CD4-positive, alpha-beta T cell treated with Interleukin-12 subunit alpha and Interleukin-12 subunit beta, for 1 hour (primary cell): Measurements from ENCODE around the gene CFAP210.
"Not testable (repeated sequence)": the region's sequence is repeated elsewhere in the genome, so short reads cannot be mapped to it uniquely, and the experiment has no call there.

Experiments used
- DNase-seq: peaks from one replicate; pipeline ENCODE4 v3.0.0-alpha.2; 2020

Gene CFAP210

DNA sequence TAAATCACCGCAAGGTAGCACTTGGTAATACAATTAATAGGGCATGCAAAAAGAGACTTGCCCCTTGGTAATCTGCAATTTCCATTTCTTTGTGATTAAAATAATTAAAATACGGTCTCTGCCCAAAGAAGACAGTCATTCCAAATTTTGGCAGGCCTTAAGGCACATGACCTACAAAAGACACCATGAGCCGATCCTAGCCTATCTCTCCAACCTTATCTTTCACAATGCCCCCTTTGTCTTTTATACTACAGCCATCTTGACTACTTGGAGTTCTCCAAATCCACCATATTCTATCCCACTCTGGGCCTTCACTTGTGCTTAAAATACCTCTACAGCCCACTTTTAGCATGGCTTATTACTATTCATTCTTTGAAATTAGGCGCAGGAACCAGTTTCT is 23.3 kb downstream of the CFAP210 start:
- DNase-seq, result no peak

DNA sequence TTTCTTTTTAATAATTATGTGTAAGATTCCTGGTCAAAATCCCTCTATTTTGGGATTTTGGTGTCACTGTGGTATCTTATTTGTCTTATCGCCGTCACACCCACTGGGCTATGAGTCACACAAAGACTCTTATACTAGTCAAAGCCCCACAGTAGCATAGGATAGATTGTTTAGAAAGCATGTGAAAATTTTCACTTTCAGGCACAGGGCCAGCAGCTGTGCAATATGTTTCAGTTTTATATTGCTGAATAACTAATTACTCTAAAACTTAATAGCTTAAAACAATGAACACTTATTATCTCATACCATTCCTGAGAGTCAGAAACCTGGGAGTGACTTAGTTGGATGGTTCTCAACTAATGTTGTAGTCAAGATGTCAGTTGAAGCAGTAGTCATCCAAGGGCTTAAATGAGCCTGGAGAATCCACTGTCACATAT is 24.0 kb downstream of the CFAP210 start:
- no peak for DNase-seq

DNA sequence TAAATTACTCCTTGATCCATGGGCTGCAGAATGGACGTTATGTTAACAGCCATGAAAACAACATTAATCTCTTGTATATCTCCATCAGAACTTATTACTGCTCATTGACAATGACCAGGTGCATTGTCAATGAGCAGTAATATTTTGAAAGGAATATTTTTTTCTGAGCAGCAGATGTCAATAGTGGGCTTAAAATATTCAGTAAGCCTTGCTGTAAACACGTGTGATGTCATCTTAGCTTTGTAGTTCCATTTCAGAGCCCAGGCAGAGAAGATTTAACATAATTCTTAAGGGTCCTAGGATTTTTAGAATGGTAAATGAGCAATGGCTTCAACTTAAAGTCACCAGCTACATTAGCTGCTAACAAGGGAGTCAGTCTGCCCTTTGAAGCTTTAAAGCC is 26.6 kb downstream of the CFAP210 start:
- no peak for DNase-seq

DNA sequence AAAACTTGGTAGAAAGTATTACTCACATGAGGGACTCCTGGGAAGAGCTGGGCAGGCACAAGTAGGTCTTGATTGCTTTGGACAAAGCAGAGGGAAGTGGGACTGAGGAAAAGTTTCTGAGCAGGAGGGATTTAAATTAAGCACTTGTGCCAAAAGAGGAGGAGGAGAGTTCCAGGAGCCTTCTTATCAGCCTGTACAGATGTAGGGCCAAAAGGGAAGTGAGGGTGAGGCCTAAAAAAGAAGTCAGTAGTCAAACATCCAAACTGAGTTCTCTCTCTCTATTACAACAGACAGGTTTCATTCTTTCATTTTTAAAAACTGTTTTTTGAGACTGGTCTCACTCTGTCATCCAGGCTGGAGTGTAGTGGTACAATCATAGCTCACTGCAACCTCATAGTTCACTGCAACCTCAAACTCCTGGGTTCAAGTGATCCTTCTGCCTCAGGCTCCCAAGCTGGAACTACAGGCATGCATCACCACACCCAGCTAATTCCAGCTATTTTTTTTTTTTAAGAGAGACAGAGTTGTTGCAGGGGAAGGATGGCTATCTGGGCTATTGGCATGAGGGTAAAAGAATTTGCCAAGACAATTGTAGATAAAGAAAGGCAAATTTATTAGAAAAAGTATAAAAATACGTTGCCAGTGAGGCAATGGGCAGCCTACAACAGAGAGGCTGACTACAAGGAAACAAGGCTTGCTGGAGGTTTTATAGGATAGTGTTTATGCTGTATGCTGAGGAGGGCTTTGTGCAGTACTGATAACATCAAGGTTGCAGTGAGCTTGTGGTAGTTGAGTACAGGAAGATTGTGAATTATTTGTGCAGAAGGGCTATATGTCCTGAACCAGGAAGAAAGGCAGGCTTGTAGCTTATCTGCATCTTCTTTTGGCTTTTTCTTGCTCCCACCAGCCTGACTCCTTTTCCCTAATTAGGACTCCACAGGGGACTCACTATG is 29.0 kb downstream of the CFAP210 start:
- no peak for DNase-seq

DNA sequence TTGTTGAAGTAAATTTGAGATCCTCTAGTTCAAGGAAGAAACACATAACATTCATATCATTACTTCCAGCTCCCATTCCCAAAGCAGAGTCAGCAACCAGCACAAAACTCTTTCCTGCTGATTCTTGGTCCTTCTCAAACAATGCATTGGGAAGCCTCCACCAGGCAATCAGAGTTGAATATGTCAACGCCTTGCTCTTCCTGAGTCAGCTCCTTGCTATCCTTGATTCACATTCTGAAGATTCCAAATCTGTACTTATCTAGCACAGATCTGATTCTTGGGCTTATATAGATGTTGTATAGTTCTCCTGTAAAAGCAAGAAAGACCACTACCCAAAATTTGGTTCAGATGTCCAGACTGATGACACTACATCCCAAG is 29.6 kb downstream of the CFAP210 start:
- no peak for DNase-seq

DNA sequence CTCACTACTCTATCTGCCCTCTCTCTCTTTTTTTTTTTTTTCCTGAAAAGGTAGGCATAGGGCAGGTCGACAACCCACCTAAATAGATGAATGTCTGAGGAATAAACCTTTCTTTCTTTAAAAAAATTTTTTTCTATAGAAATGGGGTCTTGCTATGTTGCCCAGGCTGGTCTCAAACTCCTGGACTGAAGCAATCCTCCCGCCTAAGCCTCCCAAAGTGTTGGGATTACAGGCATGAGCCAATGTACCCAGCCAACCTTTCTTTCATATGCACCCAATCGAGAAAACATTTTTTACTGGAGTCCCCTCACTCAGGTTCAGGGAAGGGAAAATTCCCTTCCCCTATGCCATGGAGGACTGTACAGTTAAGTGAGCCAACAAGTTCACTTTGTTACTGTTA is 31.0 kb downstream of the CFAP210 start:
- no peak for DNase-seq

DNA sequence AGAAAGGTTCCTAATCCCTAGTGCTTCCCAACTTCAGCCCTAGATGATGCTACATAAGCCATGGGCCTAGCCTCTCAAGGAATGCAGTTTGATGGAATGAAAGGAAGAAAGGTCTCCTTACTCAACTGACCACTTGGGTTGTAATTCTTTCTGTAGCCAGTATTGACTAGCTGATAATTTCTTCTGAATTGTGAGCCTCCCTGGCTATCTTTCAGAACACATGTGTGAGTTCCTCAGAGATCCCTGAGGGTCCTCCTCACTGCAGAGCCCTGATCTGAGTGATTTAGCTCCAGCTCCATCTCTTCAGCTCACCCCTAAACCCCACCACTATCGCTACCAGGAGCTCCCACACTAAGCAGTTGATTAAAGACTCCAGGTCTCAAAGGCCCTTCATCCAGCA is 31.5 kb downstream of the CFAP210 start:
- no peak for DNase-seq

DNA sequence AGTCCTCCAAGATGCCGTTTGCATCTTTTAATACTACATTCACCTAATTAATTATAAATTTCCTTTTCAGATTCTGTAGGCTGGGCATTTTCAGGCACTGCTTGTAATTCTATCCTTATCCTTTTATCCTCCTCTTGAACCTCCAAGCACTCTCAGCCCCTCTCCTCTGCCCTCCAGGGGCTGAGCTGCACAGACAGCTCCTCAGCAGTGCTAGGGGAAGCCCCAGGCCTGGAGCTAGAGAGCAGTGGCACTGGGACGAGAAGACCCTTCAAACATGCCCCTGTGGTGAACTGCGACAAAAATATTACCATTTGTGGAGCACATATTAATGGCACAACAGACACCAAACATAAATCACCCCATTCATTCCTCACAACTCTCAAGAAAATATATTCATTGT is 32.9 kb downstream of the CFAP210 start:
- DNase-seq, result no peak

DNA sequence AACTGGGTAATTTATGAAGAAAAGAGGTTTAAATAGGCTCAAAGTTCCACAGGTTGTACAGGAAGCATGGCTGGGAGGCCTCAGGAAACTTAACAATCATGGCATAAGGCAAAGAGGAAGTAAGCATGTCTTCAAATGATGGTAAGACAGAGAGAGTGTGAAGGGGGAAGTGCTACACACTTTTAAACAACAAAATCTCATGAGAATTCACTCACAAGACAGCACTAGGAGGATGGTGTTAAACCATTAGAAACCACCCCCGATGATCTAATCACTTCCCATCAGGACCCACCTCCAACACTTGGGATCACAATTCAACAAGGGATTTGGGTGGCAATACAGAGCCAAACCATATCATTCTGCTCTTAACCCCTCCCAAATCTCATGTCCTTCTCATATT is 34.9 kb downstream of the CFAP210 start:
- DNase-seq, result no peak

DNA sequence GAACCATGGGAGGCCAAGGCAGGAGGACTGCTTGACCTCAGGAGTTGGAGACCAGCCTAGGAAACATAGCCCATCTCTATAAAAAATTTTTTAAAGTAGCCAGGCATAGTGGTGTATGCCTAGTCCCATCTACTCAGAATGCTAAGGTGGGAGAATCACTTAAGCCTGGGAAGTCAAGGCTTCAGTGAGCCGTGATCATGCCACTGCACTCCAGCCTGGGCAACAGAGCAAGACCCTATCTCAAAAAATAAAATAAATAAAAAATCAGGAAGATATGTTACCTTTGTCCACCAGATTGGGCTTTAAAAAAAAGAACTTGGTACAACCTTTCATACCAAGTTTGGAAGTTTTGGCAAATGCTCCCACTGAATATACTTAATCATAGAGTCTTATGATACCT is 35.3 kb downstream of the CFAP210 start:
- no peak for DNase-seq

DNA sequence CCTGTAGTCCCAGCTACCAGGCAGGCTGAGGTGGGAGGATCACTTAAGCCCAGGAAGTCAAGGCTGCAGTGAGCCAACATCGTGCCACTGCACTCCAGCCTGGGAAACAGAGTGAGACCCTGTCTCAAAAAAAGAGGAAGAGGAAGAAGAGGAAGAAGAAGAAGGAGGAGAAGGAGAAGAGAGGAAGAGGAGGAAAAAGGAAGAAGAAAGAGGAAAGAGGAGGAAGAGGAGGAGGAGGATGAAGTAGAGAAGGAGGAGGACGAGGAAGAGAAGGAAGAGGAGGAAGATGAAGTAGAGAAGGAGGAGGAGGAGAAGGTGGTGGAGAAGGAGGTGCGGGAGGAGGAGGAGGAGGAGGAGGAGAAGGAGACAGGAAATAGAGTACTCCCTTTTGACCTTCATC is 38.0 kb downstream of the CFAP210 start:
- DNase-seq, result no peak

DNA sequence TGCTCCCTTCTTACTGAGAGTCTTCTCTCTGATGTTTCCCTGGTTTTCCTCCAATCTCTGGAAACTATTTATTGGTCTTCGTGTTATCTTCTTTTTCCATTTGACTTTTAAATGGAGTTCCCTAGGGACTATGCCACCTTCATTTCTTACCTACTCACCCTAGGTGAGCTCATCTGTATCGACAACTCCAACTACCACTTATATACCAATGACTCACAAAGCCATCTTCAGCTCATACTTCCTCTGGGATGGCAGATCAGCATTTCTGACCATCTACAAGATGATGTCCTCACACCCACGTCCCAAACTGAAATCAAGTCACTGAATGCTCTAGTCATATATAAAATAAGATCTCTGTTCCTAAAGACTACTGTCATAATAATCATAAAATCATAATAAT is 40.6 kb downstream of the CFAP210 start:
- no peak for DNase-seq

DNA sequence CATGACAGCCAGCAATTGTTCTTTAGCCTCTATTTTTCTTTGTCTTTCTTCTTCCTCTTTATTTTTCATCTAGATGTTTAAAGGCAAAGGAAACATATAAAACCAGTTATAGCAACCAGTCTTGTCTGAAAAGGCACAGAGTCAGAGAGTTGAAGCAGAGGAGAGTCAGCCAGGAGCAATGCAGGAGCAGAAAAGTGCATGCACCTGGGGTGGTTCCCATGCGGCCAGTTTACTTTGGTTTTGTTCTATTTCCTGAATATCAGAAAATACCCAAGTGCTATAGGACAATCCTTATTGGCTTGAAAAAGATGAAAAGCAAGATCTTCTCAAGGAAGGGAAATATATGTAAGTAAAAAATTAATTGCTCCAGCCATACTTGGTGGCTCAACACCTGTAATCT is 44.9 kb downstream of the CFAP210 start:
- DNase-seq, result no peak

DNA sequence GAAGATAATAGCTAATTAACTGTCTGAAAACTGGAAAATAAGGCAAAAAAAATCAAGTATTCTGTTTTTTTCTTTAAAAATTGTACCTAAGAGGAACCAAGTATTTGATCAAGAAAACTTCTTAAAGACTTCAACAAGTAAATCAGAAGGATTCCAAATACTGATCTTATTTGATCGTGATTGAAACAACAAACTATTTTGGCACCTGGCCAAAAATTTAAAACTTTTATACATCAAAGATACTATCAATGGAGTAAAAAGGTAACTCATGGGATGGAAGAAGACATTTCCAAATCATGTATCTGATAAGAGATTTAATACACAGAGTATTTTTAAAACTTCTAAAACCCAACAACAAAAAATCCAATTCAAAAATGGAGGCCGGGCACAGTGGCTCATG is 46.7 kb downstream of the CFAP210 start:
- no peak for DNase-seq

DNA sequence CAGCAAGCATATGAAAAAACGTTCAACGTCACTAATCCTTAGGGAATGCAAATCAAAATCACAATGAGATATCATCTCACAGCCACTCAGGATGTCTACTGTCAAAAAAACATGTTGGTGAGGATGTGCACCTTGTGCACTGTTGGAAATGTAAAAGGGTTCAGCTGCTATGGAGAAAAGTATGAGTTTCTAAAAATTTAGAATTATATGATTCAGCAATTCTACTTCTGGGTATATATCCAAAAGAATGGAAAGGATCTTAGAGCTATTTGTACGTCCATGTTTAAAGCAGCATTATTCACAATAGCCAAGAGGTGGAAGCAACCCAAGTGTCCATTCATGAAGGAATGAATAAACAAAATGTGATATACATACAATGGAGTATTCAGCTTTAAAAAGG is 50.0 kb downstream of the CFAP210 start:
- no peak for DNase-seq

DNA sequence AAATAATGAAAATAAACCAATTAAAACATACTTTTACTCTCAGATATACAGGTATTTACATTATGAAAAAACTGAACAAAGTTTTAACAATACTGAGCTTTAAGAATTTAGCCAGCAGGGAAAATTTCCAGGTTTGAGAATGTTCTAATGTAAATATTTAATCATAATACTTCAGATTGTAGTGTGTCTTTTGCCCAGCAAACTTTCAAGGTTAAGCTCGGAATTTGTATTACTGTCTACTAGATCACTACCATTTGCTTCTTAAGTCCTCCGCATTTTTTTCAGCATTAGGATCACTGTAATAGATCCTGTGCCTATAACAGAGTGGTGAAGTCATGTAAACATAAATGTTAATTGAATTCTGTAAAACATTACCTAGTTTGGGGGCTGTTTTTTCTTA is 52.7 kb downstream of the CFAP210 start:
- no peak for DNase-seq

DNA sequence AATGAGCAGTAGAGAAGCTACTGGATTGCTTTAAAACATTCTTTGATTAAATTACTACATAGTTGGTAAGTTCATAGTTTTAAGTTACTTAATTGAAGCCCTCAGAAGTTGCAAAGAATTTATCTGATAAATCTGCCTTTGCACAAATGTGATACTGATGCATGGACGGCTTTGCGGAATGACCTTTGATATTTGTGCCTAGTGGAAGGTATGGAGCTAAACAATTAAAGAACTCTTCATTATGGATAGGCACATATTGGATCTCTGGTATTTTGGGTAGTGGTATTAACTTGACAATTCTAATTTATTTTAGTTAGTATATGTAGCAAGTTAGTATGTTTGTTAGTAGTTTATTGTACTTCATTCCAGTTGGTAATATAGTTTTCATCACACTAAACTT is 54.1 kb downstream of the CFAP210 start:
- DNase-seq, result no peak

DNA sequence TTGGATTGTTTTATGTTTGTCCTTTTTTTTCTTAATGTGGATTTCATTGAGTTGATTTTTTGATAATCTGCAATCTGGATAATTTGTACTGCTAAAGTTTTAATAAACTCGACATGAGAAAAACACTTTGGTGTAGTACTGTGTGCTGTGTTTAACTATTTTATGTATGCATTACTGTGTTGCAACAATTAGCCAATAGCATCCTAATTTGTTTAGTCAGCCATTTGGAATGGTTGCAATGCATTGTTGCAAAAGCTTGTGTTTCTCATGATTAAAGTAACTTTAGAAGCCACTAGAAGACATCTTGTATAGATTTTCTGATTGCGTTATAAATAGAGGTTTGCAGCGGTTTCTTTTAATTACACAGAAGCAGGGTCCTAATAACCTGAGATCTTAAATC is 56.6 kb downstream of the CFAP210 start:
- DNase-seq, result no peak

DNA sequence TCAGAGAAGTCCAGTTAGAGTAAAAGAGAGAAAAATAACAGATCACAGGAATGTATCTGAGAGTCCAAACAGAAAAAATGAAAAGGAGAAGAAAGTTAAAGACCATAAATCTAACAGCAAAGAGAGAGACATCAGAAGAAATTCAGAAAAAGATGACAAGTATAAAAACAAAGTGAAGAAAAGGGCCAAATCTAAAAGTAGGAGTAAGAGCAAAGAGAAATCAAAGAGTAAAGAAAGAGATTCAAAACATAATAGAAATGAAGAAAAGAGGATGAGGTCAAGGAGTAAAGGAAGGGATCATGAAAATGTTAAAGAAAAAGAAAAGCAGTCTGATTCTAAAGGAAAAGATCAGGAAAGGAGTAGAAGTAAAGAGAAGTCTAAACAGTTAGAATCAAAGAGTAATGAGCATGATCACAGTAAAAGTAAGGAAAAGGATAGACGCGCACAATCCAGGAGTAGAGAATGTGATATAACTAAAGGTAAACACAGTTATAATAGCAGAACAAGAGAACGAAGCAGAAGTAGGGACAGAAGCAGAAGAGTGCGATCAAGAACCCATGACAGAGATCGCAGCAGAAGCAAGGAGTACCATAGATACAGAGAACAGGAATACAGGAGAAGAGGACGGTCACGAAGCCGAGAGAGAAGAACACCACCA is 57.6 kb downstream of the CFAP210 start:
- no peak for DNase-seq

DNA sequence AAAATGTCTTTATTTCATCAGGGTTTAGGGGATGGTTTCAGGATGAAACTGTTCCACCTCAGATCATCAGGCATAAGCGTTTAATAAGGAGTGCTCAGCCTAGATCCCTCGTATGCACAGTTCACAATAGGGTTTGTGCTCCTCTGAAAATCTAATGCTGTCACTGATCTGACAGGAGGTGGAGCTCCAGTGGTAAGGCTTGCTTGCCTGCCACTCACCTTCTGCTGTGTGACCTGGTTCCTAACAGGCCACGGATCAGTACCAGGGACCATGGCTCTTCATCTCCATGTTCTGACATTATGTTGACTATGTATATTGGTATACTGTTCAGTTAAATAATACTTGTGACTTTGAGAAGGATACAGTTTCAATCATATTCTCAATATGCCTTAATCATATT is 68.4 kb downstream of the CFAP210 start:
- no peak for DNase-seq

DNA sequence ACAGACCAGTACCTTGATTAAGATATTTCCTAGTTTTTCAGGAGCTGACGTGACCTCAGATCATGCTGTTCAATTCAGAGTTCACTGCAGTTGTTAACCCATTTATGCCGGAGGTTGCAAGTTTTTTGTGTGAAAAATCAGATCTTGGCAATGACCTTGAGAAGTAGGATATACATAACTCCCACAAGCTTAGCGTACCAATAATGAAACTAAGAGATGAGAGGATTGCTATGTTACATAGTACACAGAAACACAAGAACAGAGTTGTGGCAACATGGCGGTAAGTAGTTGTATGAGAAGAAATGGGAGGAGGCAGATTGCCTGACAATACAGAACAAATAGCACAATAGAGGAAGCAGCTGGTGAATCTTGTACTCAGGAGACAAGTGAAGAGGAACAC is 71.0 kb downstream of the CFAP210 start:
- no peak for DNase-seq

DNA sequence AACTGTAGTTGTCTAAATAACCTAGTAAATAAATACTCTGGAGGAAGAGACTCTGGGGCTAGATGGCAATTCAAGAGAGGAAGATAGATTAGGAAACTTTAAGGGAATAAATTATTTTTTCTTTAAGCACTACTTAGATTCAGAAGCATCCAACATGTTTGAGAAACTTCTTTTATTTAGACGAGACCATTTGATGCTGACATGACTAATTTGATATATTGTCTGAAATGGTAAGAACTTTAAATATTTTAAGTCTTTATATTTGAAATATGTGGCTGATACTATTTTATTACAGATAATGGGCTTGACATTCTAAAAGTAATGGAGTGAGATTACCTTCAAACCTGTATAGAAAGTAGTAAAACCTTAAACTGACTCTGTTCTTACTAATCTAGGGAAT is 73.7 kb downstream of the CFAP210 start:
- no peak for DNase-seq

DNA sequence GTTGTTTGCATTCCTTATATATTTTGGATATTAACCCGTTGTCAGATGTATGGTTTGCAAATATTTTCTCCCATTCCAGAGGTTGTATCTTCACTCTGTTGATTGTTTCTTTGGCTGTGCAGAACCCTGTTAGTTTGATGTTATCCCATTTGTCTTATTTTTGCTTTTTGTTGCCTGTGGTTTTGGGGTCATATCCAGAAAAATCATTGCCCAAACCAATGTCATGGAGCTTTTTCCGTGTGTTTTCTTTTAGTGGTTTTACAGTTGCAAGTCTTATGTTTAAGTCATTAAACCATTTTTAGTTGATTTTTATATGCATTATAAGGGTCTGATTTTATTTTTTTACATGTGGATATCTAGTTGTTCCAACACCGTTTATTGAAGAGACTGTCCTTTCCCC is 74.3 kb downstream of the CFAP210 start:
- DNase-seq, result no peak

DNA sequence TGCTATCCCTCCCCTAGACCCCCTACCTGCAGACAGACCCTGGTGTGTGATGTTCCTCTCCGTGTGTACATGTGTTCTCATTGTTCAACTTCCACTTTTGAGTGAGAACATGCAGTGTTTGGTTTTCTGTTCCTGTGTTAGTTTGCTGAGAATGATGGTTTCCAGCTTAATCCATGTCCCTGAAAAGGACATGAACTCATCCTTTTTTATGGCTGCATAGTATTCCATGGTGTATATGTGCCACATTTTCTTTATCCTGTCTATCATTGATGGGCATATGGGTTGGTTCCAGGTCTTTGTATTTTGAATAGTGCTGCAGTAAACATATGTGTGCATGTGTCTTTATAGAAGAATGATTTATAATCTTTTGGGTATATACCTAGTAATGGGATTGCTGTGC is 78.2 kb downstream of the CFAP210 start:
- DNase-seq, result not testable (repeated sequence)

DNA sequence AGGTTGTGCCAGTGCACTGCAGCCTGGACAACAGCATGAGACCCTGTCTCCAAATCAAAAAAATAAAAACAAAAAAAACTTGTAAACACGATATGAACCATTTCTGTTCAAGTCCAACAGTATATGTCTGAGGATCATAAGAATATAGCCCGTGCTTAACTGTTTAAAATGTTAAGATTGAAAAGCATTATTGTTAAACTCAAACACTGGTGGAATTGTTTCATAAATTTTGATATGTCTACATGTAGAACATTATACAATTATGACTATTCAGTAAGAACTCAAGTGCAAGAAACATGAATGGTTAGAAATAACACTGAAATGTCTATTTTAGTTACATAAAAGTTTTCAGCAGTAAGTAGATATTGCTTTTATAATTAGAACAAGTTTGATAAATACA is 80.3 kb downstream of the CFAP210 start:
- DNase-seq, result no peak
